Measurements from ENCODE around the gene WSCD2.

GRCh38 chr12:108240027-108240785 lies 111.1 kb downstream of the WSCD2 start:
- TF ChIP-seq, protein P1, sequence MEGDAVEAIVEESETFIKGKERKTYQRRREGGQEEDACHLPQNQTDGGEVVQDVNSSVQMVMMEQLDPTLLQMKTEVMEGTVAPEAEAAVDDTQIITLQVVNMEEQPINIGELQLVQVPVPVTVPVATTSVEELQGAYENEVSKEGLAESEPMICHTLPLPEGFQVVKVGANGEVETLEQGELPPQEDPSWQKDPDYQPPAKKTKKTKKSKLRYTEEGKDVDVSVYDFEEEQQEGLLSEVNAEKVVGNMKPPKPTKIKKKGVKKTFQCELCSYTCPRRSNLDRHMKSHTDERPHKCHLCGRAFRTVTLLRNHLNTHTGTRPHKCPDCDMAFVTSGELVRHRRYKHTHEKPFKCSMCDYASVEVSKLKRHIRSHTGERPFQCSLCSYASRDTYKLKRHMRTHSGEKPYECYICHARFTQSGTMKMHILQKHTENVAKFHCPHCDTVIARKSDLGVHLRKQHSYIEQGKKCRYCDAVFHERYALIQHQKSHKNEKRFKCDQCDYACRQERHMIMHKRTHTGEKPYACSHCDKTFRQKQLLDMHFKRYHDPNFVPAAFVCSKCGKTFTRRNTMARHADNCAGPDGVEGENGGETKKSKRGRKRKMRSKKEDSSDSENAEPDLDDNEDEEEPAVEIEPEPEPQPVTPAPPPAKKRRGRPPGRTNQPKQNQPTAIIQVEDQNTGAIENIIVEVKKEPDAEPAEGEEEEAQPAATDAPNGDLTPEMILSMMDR (conservative IDR thresholded peaks at IDR 0.05) = no peak
- TF ChIP-seq ZFX (IDR thresholded peaks at IDR 0.05) = no peak

All from C4-2B (cell line).